HG03378 (cell line): ENCODE measurements around the gene SLC1A4.

ENCODE experiments used
- ATAC-seq: cut with Tn5 transposase; IDR thresholded peaks from one replicate; pipeline ENCODE4 v1.9.1; 2021; ENCODE audit warnings: mild to moderate bottlenecking, moderate library complexity; ENCODE audit not compliant: unreplicated experiment

Gene SLC1A4

DNA sequence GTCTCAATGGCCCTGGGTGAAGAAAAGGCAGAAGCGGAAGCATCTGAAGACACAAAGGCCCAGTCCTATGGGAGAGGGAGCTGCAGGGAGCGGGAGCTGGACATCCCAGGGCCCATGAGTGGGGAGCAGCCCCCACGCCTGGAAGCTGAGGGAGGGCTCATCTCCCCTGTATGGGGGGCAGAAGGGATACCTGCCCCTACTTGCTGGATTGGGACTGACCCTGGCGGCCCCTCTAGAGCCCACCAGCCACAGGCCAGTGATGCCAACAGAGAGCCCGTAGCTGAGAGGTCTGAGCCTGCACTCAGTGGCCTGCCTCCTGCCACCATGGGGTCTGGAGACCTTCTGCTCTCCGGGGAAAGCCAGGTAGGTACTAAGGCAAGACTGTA is 80.2 kb downstream of the SLC1A4 start:
- no peak for ATAC-seq

DNA sequence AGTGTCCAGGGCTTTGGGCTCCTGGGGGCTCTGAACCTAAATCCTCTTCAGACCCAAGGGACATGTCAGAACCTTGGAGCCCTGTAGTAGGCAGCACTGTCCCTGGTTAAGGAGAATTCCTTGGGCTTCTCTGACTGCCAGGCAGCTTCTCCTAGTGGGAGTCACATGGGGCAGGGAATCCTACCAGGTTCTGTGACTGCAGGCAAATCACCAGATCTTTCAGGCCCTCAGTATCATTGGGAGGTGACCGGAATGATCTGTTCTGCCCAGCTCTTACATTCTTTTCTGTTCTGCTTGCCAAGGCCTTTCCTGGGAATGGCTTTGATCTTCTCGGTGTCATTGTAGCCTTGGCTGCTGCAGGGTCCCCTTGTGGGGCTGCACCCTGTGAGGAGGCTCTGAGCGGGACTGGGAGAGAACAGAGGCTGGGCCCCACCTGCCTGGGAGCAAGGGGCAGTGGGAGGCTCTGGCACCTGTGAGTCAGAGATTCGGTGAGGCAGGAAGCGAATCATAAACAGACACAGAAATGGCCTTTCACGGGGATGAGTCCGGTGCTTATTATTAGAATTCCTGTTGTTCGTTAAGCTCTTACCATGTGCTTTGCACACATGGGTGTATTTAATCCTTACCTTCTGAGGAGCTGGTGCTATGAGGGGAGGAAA is 81.1 kb downstream of the SLC1A4 start:
- ATAC-seq = no peak

DNA sequence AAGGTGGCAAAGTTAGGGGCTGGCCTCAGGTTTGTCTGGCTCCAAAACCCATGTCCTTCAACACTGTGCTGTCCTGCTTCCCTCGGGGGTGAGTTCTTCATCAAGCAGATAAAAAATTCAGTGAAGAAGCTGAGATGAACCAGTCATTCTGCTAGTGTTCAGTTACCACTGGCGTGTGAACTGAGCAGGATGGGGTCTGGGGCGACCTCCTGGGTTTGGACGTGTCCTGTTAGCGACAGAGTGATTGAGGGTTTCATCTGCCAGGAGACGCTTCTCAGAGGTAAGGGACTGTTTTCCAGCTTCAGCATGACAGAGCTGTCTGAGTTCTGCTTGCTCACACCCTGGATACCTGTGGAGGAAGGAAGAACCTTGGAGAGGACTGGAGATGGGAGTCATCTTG is 81.7 kb downstream of the SLC1A4 start:
- ATAC-seq = no peak

DNA sequence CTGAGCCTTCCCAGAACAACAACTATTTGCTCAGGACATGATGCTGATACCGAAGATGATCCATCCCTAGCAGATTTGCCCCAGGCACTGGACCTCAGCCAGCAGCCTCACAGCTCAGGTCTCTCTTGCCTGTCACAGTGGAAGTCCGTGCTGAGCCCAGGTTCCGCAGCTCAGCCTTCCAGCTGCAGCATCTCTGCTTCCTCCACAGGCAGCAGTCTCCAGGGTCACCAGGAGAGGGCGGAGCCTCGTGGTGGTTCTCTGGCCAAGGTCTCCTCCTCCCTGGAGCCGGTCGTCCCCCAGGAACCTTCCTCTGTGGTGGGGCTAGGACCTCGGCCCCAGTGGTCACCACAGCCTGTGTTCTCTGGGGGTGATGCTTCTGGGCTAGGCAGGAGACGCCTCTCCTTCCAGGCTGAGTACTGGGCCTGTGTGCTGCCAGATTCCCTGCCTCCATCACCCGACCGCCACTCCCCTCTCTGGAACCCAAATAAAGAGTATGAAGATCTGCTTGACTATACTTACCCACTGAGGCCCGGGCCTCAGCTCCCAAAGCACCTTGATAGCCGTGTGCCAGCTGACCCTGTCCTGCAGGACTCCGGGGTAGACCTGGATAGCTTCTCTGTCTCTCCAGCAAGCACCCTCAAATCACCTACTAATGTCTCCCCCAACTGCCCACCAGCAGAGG is 82.4 kb downstream of the SLC1A4 start:
- ATAC-seq = no peak

DNA sequence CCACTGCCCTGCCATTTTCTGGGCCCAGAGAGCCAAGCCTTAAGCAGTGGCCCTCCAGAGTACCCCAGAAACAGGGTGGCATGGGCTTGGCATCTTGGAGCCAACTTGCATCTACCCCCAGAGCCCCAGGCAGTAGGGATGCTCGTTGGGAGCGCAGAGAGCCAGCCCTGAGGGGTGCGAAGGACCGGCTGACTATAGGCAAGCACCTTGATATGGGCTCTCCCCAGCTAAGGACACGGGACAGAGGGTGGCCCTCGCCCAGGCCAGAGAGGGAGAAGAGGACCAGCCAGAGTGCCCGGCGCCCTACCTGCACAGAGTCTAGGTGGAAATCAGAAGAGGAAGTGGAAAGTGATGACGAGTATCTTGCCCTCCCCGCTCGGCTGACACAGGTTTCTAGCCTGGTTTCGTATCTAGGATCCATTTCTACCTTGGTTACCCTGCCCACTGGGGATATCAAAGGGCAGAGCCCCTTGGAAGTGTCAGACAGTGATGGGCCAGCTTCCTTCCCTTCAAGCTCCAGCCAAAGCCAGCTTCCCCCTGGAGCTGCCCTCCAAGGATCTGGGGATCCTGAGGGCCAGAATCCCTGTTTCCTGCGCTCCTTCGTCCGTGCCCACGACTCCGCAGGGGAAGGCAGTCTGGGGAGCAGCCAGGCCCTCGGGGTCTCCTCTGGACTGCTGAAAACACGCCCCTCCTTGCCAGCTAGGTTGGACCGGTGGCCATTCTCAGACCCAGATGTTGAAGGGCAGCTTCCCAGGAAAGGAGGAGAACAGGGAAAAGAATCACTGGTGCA is 83.2 kb downstream of the SLC1A4 start:
- ATAC-seq = no peak
